HG03432 (cell line): ENCODE measurements around the gene ITM2B.

Source experiments
- ATAC-seq: cut with Tn5 transposase; IDR thresholded peaks from one replicate; pipeline ENCODE4 v1.9.1; 2021; ENCODE audit warnings: mild to moderate bottlenecking, moderate library complexity; ENCODE audit not compliant: unreplicated experiment

The ITM2B gene

GRCh38 chr13:48255090-48255489 is 22.1 kb downstream of the ITM2B start:
- no peak for ATAC-seq

- no peak for ATAC-seq
These were observed 22.9 kb downstream of the ITM2B start for GRCh38 chr13:48255954-48256353.

GRCh38 chr13:48258002-48258401 is 25.0 kb downstream of the ITM2B start:
- no peak for ATAC-seq

GRCh38 chr13:48258430-48258829 is 25.4 kb downstream of the ITM2B start:
- ATAC-seq: no peak

GRCh38 chr13:48260970-48261369 is 28.0 kb downstream of the ITM2B start:
- ATAC-seq: no peak

GRCh38 chr13:48263196-48263595 is 30.2 kb downstream of the ITM2B start:
- no peak for ATAC-seq

GRCh38 chr13:48264058-48264457 is 31.1 kb downstream of the ITM2B start:
- ATAC-seq: no peak

- peak; percentile 81 for ATAC-seq
These were observed 32.3 kb downstream of the ITM2B start for GRCh38 chr13:48265217-48265815.

GRCh38 chr13:48266150-48266549 is 33.1 kb downstream of the ITM2B start:
- ATAC-seq: no peak

GRCh38 chr13:48266701-48267639 is 34.0 kb downstream of the ITM2B start:
- ATAC-seq: no peak

GRCh38 chr13:48268019-48268418 is 35.0 kb downstream of the ITM2B start:
- no peak for ATAC-seq

- no peak for ATAC-seq
These were observed 40.3 kb downstream of the ITM2B start for GRCh38 chr13:48273346-48273745.

- ATAC-seq: no peak
These were observed 42.5 kb downstream of the ITM2B start for GRCh38 chr13:48275507-48275906.

GRCh38 chr13:48278806-48279205 is 45.8 kb downstream of the ITM2B start:
- ATAC-seq: no peak

- ATAC-seq: no peak
These were observed 48.5 kb downstream of the ITM2B start for GRCh38 chr13:48281556-48281955.

- no peak for ATAC-seq
These were observed 58.7 kb downstream of the ITM2B start for GRCh38 chr13:48291730-48292129.

- ATAC-seq: no peak
These were observed 59.6 kb downstream of the ITM2B start for GRCh38 chr13:48292650-48293049.

- ATAC-seq: no peak
These were observed 61.6 kb downstream of the ITM2B start for GRCh38 chr13:48294653-48295052.

- no peak for ATAC-seq
These were observed 62.3 kb downstream of the ITM2B start for GRCh38 chr13:48295271-48295670.

- ATAC-seq: no peak
These were observed 63.5 kb downstream of the ITM2B start for GRCh38 chr13:48296528-48296927.

GRCh38 chr13:48297131-48297786 is 64.3 kb downstream of the ITM2B start:
- ATAC-seq: no peak

- no peak for ATAC-seq
These were observed 66.6 kb downstream of the ITM2B start for GRCh38 chr13:48299591-48299990.
